Stimulated activated CD4-positive, alpha-beta T cell treated with anti-CD3 and anti-CD28 coated beads, TNF-alpha, amount 100 ng/mL, for 1 hour (primary cell): ENCODE measurements around the gene GPC6.

Experiments
- DNase-seq, 3 donors: peaks; one replicate each; pipeline ENCODE4 v3.0.0-alpha.2; 2020; ENCODE audit warnings: low read depth in 3 of 3, low spot score in 1 of 3

Gene GPC6

GRCh38 chr13:93771227-93771626 is 544.6 kb downstream of the GPC6 start:
- no peak for DNase-seq

GRCh38 chr13:93771782-93772181 is 545.2 kb downstream of the GPC6 start:
- no peak for DNase-seq

- DNase-seq, result no peak
Measured at GRCh38 chr13:93774506-93774905, 547.9 kb downstream of the GPC6 start.

- no peak for DNase-seq
Measured at GRCh38 chr13:93775027-93775426, 548.4 kb downstream of the GPC6 start.

- DNase-seq, result no peak
Measured at GRCh38 chr13:93775507-93776108, 549.0 kb downstream of the GPC6 start.

GRCh38 chr13:93776936-93777335 is 550.3 kb downstream of the GPC6 start:
- DNase-seq, result no peak

- no peak for DNase-seq
Measured at GRCh38 chr13:93777504-93777903, 550.9 kb downstream of the GPC6 start.

- no peak for DNase-seq
Measured at GRCh38 chr13:93778548-93778947, 551.9 kb downstream of the GPC6 start.

- DNase-seq, result no peak
Measured at GRCh38 chr13:93784191-93784590, 557.6 kb downstream of the GPC6 start.

- DNase-seq, result no peak
Measured at GRCh38 chr13:93786846-93787489, 560.4 kb downstream of the GPC6 start.

GRCh38 chr13:93788456-93788855 is 561.8 kb downstream of the GPC6 start:
- no peak for DNase-seq

GRCh38 chr13:93789058-93789457 is 562.5 kb downstream of the GPC6 start:
- DNase-seq, result no peak

- no peak for DNase-seq
Measured at GRCh38 chr13:93794197-93794885, 567.7 kb downstream of the GPC6 start.

- DNase-seq, result no peak
Measured at GRCh38 chr13:93797463-93797862, 570.9 kb downstream of the GPC6 start.

- no peak for DNase-seq
Measured at GRCh38 chr13:93800342-93800741, 573.7 kb downstream of the GPC6 start.

- no peak for DNase-seq
Measured at GRCh38 chr13:93805736-93806135, 579.1 kb downstream of the GPC6 start.

- no peak for DNase-seq
Measured at GRCh38 chr13:93806861-93807260, 580.3 kb downstream of the GPC6 start.

- DNase-seq, result no peak
Measured at GRCh38 chr13:93810264-93810663, 583.7 kb downstream of the GPC6 start.

GRCh38 chr13:93811071-93811737 is 584.6 kb downstream of the GPC6 start:
- no peak for DNase-seq

- no peak for DNase-seq
Measured at GRCh38 chr13:93811738-93812112, 585.1 kb downstream of the GPC6 start.

- no peak for DNase-seq
Measured at GRCh38 chr13:93814658-93815057, 588.1 kb downstream of the GPC6 start.

- DNase-seq, result no peak
Measured at GRCh38 chr13:93818345-93818744, 591.7 kb downstream of the GPC6 start.
